Colonic mucosa (tissue), 4 donors: ENCODE results near the gene SHROOM1. TPM values are rescaled to one million over a fixed set of nuclear protein-coding genes. Genes with fewer than 3 reads are reported as not detected.

Source experiments
- DNase-seq: peaks from one replicate; pipeline ENCODE4 v3.0.0-alpha.2; 2020
- H3K27ac ChIP-seq: fragments of 200-600 bp; one replicate; pipeline ENCODE4 v1.8.0; 2021
- H3K27me3 ChIP-seq: fragments of 200-600 bp; one replicate; pipeline ENCODE4 v1.8.0; 2021
- H3K36me3 ChIP-seq: fragments of 200-600 bp; one replicate; pipeline ENCODE4 v1.8.0; 2021
- H3K4me1 ChIP-seq: fragments of 200-600 bp; one replicate; pipeline ENCODE4 v1.8.0; 2021; ENCODE audit warnings: mild to moderate bottlenecking
- H3K4me3 ChIP-seq: fragments of 200-600 bp; one replicate; pipeline ENCODE4 v1.8.0; 2021
- H3K9ac ChIP-seq, 2 donors: one replicate each; pipeline ENCODE4 v1.7.0; 2013; ENCODE audit warnings: control low read depth in 2 of 2, low read depth in 2 of 2, low read length in 2 of 2
- H3K9me3 ChIP-seq: fragments of 200-600 bp; one replicate; pipeline ENCODE4 v1.8.0; 2021
- CTCF ChIP-seq: fragments of 200-600 bp; IDR thresholded peaks from one replicate; pipeline ENCODE4 v1.8.0; 2022; ENCODE audit warnings: antibody characterized with exemption, mild to moderate bottlenecking
- intact Hi-C: fragments of 100-400 bp; cut with DNase I; formaldehyde crosslinking; loops from one replicate; pipeline ENCODE4 v1.14.1; 2022
- total RNA-seq, 2 donors: library from RNA; stranded (reverse); fragmentation: NEBNext Ultra II Directional in 1 of 2; extraction: Animal tissue kit (Norgen Biotek cat#: 25700) in 1 of 2; gene quantifications; one replicate each; pipeline ENCODE4 v1.2.1, GENCODE V29; 2021
- donor health status: healthy.
- donor health status: DM: no; HTN: no; CAD: no.
- donor health status: DM: no; HTN: no; CAD: no.

The SHROOM1 gene
- total RNA-seq, 2 donors from 2014 or later = 36.9 to 64.1 TPM

GRCh38 chr5:132827943-132828673, 2.3 kb downstream of the SHROOM1 start:
- H3K4me1 ChIP-seq = no peaks in the 10 kb centered on the region
- no peak overlapping the region for H3K4me3 ChIP-seq
- H3K9ac ChIP-seq = no peak overlapping the region
- H3K9me3 ChIP-seq = no peaks in the 10 kb centered on the region
- intact Hi-C loops = loop anchor here (10.0 kb wide), 2 partner anchors 303 to 443 kb away; no protein-coding TSS in a partner anchor
- H3K27ac ChIP-seq = no peak overlapping the region
- H3K36me3 ChIP-seq = no peaks in the 10 kb centered on the region
- H3K27me3 ChIP-seq = no peaks in the 10 kb centered on the region
- DNase-seq = no peak
- TF ChIP-seq CTCF = no peak

- Histone ChIP-seq H3K4me1 (no peaks in the 10 kb centered on the region), H3K36me3 (no peaks in the 10 kb centered on the region), H3K27ac (no peak overlapping the region), H3K9ac (no peak overlapping the region), H3K27me3 (no peaks in the 10 kb centered on the region), H3K9me3 (no peaks in the 10 kb centered on the region), H3K4me3 (no peak overlapping the region)
- TF ChIP-seq CTCF = no peak
- DNase-seq = no peak
- intact Hi-C loops = loop anchor here (10.0 kb wide), 2 partner anchors 302 to 442 kb away; no protein-coding TSS in a partner anchor
Measured at GRCh38 chr5:132826424-132827082, 3.9 kb downstream of the SHROOM1 start.

GRCh38 chr5:132825834-132826391, 4.5 kb downstream of the SHROOM1 start:
- H3K27ac ChIP-seq = no peak overlapping the region
- intact Hi-C loops = loop anchor here (10.0 kb wide), 2 partner anchors 301 to 441 kb away; no protein-coding TSS in a partner anchor
- no peak overlapping the region for H3K9ac ChIP-seq
- no peaks in the 10 kb centered on the region for H3K9me3 ChIP-seq
- no peaks in the 10 kb centered on the region for H3K4me1 ChIP-seq
- no peaks in the 10 kb centered on the region for H3K27me3 ChIP-seq
- DNase-seq = no peak
- no peak for TF ChIP-seq CTCF
- H3K36me3 ChIP-seq = no peaks in the 10 kb centered on the region
- no peak overlapping the region for H3K4me3 ChIP-seq

DNA sequence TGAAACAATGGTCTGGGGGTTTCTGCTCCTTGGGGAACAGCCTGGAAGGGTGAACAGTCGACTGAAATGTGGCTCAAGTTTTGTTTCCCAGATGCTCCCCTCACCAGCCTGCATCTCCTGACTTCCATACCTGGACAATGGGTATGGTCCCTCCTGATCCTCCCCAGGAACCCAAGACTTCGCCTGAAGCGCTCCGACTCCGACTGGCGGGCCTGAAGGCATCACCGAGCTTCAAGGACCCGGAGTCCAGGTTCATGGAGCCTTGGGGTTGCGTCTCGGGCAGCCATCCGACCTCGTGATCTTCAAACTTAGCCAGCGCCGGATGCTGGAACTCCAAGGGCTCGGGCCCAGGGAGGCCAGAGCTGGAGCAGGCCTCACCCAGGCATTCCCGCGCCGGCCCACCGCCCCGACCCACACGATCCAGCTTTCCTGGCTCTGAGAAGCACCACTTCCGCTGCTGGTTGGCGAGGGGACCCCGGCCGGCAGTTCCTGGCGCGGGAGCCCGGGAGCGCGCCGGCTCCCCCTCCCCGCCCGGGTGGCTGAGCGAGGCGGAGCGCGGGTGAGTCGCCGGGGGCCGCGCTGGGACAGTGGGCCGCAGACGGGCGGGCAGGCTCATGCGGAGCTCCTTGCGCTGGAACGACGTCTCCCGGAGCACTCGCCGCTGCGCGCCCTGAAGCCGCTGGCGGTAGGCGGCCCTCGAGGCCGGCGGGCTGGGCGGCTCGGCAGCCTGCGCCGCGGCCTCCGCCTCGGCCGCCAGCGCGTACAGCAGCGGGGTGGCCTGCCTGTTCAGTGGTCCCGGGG, 5.2 kb downstream of the SHROOM1 start:
- no peak for DNase-seq

More for the DNA sequence above, 5.2 kb downstream of the SHROOM1 start:
- intact Hi-C loops = loop anchor here (10.0 kb wide), 2 partner anchors 300 to 440 kb away; no protein-coding TSS in a partner anchor
- no peaks in the 10 kb centered on the region for H3K36me3 ChIP-seq
- H3K27me3 ChIP-seq = no peaks in the 10 kb centered on the region
- H3K9me3 ChIP-seq = no peaks in the 10 kb centered on the region
- H3K27ac ChIP-seq = no peak overlapping the region
- H3K4me3 ChIP-seq = no peak overlapping the region
- H3K9ac ChIP-seq = no peak overlapping the region
- H3K4me1 ChIP-seq = no peaks in the 10 kb centered on the region
- no peak for TF ChIP-seq CTCF
